GM19193 (cell line): Measurements from ENCODE around the gene CCDC88B.

ENCODE experiments used
- POLR2A ChIP-seq: IDR thresholded peaks from 4 replicates; pipeline ENCODE4 v1.6.1; 2011; ENCODE audit not compliant: insufficient read depth, insufficient read length; ENCODE audit errors: extremely low read depth

CCDC88B gene

DNA sequence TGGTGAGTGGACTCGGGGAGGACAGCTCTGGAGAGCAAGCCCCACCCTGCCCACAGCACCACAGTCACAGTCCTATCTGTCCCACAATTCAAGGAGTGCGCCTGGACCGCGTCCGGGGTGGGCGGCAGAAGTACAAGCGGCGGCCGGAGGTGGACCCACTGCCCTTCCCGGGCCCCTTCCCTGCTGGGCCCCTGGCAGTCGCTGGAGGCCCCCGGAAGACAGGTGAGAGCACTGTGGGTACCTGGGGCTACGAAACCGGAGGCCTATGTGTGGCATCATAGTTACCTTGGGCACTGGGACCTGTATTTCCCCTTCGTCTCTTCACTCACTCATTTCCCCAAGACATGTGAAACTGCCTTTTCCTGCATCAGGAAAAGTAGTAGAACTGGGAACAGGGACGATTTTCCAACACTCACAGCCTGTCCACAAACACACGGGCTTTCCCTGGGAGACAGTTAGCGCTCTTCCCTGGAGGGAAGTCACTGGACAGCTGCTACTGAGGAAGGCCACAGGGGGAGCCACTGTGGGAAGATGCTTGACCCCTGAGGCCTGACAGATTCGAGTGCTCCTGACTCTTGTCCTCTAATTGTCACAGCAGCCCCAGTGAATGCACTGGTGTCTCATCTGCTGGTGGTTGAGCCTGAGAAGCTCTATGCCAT lies 25.7 kb upstream of the CCDC88B start:
- TF ChIP-seq POLR2A, result no peak

GRCh38 chr11:64314805-64315561 lies 25.0 kb upstream of the CCDC88B start:
- TF ChIP-seq POLR2A, result no peak

DNA sequence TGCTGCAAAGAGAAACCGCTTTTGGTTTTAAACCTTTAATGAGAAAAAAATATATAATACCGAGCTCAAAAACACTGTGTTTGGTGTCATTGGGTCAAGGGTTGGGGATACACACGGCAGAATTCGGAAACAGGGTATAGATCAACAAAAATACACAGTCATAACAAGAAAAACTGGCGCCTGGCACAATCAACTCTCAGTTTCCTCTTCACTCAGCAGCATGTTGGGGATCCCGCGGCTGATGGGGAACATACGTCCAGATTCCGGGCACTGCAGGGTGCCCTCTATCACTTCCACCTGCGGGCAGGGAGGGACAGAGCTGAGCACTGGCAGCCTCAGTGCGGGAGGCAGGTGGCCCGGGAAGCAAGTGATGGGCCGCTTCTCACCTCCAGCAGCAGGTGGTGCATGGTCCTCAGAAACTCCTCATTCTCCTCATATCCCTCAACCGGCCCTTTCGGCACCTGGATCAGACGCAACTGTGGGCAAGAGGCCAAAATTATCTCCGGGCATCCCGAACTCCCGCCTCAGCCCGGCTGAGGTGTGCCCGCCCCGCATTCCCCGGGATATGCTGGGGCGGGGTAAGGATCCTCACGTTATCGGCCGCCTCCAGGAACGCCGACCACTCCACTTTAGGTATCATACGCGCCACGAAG lies 23.2 kb upstream of the CCDC88B start:
- no peak for TF ChIP-seq POLR2A

DNA sequence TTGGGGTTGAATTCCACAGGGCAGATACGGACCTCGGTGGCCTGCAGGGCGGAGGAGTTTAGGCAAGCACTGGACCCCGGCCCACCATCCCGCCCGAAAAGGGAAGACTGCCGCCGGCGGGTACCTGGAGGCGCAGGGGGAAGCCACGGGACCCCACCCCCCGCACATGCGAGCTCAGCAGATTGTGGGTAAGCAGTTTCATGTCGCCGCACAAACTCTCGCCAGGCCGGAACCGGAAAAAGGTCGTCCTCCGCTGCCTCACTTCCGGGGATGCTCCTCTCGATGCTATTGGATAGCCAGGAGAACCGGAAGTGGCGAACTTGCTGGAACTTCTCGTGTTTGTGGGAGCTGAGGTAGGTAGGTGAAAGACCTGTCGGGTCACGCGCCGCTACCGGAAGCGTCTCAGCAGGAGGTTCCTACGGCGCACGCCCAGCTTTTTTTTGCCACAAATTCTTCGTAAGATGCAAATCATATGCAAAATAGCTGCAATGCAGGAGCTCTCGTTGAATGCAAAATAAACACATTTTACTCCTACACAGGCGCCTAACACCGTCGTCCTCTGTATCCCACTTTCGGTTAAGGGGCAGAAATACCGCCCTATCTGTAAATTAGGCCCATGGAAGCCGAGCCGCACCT lies 22.6 kb upstream of the CCDC88B start, which contains the start of gene TRMT112:
Gene TRMT112, minus strand, starts transcription at position 235 of the 636 bp plus-strand sequence. Its CDS starts 33 bp downstream, at position 202.
- peak; percentile 89 for TF ChIP-seq POLR2A

DNA sequence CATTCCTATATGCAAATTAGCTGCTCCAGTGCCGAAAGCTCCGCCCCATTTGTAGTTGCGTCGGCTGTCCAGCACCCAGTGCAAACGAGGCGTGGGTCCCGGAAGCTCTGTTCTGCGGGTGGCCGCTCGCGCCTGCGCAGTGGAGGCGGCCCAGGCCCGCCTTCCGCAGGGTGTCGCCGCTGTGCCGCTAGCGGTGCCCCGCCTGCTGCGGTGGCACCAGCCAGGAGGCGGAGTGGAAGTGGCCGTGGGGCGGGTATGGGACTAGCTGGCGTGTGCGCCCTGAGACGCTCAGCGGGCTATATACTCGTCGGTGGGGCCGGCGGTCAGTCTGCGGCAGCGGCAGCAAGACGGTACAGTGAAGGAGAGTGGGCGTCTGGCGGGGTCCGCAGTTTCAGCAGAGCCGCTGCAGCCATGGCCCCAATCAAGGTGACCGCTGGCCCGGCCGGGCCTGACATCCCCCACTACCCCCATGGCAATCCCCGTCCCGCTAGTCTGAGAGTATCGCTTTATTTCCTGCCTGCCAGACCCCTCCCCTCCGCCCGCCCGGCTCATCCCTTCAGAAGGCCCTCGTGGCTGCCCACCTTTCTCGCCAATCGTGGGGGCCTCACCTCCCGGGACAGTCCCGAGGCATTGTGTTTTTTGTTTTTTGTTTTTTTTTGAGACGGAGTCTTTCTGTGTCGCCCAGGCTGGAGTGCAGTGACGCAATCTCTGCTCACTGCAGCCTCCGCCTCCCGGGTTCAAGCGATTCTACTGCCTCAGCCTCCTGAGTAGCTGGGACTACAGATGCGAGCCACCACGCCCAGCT lies 21.8 kb upstream of the CCDC88B start, which contains the start of gene PRDX5:
Gene PRDX5, plus strand, starts transcription at position 161 of the 805 bp plus-strand sequence. Its CDS starts 95 bp downstream, at position 256.
- peak; percentile 68 for TF ChIP-seq POLR2A

GRCh38 chr11:64318766-64319761 lies 20.9 kb upstream of the CCDC88B start:
- no peak for TF ChIP-seq POLR2A

DNA sequence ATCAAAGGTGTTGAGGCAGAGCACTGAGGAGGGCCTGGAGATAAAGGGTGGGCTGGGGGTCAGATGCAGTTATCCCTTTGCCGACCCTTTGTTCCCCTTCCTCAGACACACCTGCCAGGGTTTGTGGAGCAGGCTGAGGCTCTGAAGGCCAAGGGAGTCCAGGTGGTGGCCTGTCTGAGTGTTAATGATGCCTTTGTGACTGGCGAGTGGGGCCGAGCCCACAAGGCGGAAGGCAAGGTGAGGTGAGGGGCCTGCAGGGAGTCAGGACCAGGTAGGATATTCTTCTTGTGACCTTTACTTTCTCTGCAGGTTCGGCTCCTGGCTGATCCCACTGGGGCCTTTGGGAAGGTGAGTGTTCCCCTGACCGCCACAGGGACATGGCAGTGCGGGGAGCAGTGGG lies 19.4 kb upstream of the CCDC88B start:
- no peak for TF ChIP-seq POLR2A

- no peak for TF ChIP-seq POLR2A
Measured at GRCh38 chr11:64321026-64321425, 19.0 kb upstream of the CCDC88B start.

- TF ChIP-seq POLR2A, result no peak
Measured at GRCh38 chr11:64321533-64321932, 18.5 kb upstream of the CCDC88B start.

GRCh38 chr11:64322925-64323260 lies 17.1 kb upstream of the CCDC88B start:
- no peak for TF ChIP-seq POLR2A

- no peak for TF ChIP-seq POLR2A
Measured at GRCh38 chr11:64323373-64323772, 16.6 kb upstream of the CCDC88B start.

GRCh38 chr11:64324692-64325469 lies 15.1 kb upstream of the CCDC88B start:
- no peak for TF ChIP-seq POLR2A
